GM19240 (cell line): ENCODE measurements around the gene WNT9B.

Source experiments
- DNase-seq: peaks from one replicate; pipeline ENCODE4 v3.0.0; 2011; ENCODE audit warnings: low spot score; ENCODE audit not compliant: insufficient read length

The WNT9B gene

GRCh38 chr17:46851029-46851741, at the start of gene WNT9B:
WNT9B (plus strand) TSS chr17:46851583; CDS start chr17:46851639, 56 bp downstream.
- DNase-seq = no peak

GRCh38 chr17:46802800-46803199, 48.6 kb upstream of the WNT9B start:
- DNase-seq = no peak

GRCh38 chr17:46803544-46803943, 47.8 kb upstream of the WNT9B start:
- DNase-seq = no peak

GRCh38 chr17:46805771-46806170, 45.6 kb upstream of the WNT9B start:
- no peak for DNase-seq

DNA sequence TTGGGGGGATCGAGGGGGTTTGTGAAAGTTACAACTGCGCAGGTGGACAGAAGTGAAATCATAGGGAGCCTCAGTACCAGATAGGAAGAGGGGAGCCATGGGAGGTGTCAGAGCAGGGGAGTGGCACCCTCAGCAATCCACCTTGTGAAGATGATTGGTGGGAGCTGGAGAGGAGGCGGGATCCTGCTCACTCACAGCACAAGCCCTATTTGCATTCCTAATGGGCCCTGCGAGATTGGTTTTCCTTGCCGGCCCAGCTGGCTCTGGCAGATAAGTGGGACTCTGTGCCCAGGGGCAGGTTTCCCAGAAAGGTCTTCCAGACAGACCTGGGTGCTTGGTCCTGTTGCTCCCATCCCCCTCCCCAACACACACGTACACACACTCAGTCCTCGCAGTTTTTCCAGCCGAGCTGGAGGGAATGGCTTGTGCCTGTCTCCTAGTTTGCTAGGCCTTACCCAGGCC, 42.2 kb upstream of the WNT9B start:
- no peak for DNase-seq

GRCh38 chr17:46810837-46811236, 40.5 kb upstream of the WNT9B start:
- no peak for DNase-seq

DNA sequence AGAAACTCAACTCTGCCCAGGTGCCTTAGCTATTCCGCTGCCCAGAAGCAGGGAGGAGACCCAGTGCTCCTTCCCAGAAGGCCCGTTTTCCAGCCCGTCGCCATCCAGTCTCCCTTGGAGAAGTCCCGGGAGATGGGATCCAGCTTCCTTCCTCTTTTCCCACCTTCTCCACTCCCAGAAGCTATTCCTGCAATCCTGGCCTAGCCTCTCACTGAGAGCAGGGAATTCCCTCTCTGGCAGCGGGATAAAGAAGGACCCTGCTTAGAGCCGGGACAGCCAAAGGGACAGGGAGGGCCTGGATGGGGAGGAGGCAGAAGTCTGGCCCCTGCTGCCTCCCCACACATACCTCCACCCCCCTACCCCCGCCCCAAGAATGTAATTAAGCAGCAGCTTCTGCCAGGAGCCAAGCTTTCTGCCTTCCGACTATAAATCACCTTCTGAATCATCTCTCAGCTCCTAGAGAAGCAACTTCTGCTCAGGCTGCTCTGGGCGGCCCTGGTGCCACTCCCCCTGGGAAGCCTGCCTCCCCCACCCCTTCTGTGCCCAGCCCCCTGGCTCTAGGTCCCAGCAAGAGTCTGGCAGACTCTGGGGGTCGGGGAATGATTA, 39.3 kb upstream of the WNT9B start:
- no peak for DNase-seq

DNA sequence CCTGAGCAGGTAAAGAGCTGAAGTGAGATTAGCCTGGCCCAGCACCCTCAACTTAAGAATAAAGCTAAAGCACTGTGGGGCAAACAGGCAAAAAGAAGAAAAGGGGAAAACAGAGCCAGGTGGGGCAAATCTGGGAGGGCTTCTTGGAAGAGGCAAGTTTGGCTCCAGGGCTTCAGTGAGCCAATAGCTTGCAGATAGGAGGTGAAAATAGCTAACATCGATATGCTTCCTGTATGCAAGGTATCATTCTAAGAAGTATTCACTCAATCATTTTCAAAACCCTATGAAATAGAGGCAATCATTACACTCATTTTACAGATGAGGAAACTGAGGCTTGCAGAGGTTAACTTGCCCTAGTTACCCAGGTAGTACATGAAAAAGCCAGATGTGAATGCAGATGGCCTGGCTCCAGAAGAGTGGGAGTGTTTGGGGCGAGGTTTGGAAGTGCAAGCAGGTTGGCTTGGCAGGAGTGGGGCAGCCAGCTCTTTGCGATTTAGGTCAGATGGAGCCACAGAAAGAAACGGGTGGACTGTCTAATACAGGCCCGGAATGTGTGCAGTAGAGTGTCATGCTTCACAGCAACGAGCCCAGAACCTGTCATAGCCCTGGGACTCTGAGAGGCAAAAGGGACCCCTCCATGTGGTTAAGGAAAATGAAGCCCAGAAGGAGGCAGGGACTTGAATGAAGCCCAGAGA, 38.6 kb upstream of the WNT9B start:
- DNase-seq = no peak

DNA sequence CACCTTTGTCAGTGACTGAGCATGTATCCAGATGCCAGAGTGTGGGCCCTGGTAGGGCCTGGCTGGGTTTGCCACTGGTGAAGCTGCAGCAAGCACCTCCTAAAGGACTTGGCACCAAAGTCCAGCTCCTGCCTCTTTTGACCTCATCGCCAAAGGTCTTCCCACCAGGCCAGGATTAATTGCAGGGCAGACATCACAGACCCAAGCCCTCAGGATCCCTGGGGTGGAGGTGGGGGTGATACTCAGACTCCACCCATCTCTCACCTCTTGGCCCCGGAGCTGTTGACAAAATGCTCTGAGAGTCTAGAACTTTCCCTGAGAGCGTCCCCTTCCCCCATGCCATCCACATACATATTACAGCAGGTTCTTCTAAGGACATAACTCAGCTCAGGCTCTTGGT, 37.5 kb upstream of the WNT9B start:
- no peak for DNase-seq

GRCh38 chr17:46814446-46814845, 36.9 kb upstream of the WNT9B start:
- DNase-seq = no peak

GRCh38 chr17:46815474-46816353, 35.7 kb upstream of the WNT9B start:
- DNase-seq = no peak

- no peak for DNase-seq
These were observed 34.1 kb upstream of the WNT9B start for GRCh38 chr17:46817151-46817900.

- no peak for DNase-seq
These were observed 33.5 kb upstream of the WNT9B start for GRCh38 chr17:46817901-46818209.

- no peak for DNase-seq
These were observed 33.0 kb upstream of the WNT9B start, which contains the start of gene WNT3 for GRCh38 chr17:46818316-46818928. WNT3 (minus strand) TSS chr17:46818692; CDS start chr17:46818597, 95 bp downstream.

DNA sequence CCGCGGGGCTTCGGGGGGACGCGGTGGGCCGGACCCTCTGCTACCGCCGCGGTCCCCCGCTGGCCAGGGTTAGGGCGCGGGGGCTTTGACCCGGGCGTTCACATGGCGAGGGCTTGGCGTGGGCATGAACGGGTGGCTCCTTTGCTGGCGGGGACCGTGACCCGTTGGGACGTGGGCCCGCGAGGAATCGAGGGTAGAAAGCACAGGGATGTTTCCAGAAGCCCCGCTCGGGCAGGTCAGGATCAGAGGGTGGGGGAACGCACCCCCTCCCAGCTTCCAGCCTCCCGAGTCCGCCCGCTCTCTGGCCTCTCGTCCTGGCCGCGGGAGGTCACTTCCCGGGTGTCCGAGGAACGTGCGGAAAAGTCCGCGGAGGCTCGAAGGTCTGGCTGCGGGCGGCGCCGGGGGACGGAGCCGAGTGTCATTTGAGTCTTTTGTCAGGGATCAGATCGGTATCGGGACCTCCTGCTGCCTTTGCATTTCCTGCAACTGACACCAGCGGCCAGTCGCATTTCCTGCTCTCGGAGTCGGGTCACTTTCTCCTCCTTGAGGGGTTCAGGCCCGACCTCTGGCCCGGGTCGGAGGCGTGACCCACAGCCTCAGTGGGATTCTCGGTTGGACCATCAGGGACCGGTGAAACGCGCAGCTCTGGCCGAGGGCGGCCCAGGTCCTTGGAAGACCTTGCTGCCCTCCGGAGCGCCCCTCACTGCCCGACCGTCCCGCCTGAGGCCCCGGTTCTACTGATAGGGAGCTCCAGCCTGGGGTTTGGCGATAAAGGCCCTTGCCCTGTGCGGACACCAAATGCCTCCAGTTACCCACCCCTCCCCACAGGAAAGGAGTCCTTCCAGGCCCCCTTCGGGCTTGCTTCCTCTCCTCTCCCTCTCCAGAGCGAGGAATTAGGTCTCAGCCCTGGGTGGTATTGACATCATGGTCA, 32.2 kb upstream of the WNT9B start:
- no peak for DNase-seq

GRCh38 chr17:46819906-46820351, 31.5 kb upstream of the WNT9B start:
- no peak for DNase-seq

DNA sequence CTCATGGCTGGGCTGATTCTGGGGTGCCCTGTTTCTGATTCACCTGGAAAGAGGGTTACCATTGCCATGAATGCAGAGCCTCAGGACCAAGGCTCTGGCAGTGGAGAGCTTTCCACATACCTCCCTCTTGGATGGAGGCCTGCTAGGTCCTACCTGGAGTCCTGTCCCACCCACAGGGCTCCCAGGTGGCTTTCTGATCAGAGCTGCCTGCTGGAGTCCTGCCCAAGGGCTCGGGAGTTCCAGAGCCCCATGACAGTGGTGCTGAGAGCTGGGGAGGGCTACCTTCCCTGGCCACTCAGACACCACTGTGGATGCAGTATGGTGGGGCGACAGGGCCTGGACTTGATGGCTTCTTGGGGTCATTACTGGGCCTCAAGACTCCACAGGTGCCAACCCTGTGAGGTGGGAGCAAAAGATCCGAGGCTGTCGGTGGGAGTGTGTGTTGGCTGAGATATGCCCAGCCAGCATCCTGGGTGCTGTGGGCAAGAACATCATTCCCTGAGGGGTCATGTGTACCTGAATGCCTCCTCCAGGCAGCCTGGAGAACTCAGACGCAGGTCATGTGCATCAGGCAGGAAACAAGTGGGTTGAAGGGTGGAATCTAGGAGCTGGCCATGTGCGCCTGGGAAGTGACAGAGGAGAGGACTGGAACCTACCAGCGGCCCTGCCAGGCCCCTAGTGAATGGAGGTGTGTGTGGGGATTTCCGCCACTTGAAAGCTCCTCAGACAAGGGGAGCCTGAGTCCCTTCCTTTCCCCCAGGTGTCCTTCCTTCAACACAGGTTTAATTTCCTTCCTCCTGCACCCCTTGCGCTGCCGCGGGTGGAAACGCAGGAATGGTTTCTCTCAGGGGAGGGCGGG, 30.6 kb upstream of the WNT9B start:
- no peak for DNase-seq
